HepG2 (cell line): ENCODE measurements around the gene ZFP1. TPM values are rescaled to one million over a fixed set of nuclear protein-coding genes. Genes with fewer than 3 reads are reported as not detected.
A peak's percentile ranks its signal among the peaks of the same experiment; 100 is the strongest.

ENCODE experiments used
- ELF3 ChIP-seq: IDR thresholded peaks from 2 replicates; pipeline ENCODE4 v1.6.1; 2016; ENCODE audit warnings: missing genetic modification reagents, missing compliant biosample characterization
- IRF2 ChIP-seq: IDR thresholded peaks from 2 replicates; pipeline ENCODE4 v1.6.1; 2018; ENCODE audit warnings: missing genetic modification reagents, missing compliant biosample characterization
- KDM2A ChIP-seq: sonication (generic); formaldehyde crosslinking; IDR thresholded peaks from 2 replicates; pipeline ENCODE4 v1.4.0; 2020; ENCODE audit warnings: low read depth, missing genetic modification reagents, borderline replicate concordance
- RXRB ChIP-seq: IDR thresholded peaks from 2 replicates; pipeline ENCODE4 v1.6.1; 2016; ENCODE audit warnings: borderline replicate concordance, missing genetic modification reagents, missing compliant biosample characterization
- SAFB2 ChIP-seq: sonication (generic); formaldehyde crosslinking; IDR thresholded peaks from 2 replicates; pipeline ENCODE4 v1.5.1; 2020; ENCODE audit warnings: missing genetic modification reagents, low read depth, mild to moderate bottlenecking, borderline replicate concordance
- THAP11 ChIP-seq: IDR thresholded peaks from 2 replicates; pipeline ENCODE4 v1.6.1; 2016; ENCODE audit warnings: missing biosample characterization, missing genetic modification reagents
- ZKSCAN1 ChIP-seq: fragments of 150-350 bp; IDR thresholded peaks from 2 replicates; pipeline ENCODE4 v1.6.1; 2014; ENCODE audit warnings: low read length
- ZKSCAN8 ChIP-seq: IDR thresholded peaks from 2 replicates; pipeline ENCODE4 v1.6.1; 2016; ENCODE audit warnings: borderline replicate concordance, missing genetic modification reagents, missing compliant biosample characterization
- ZNF138 ChIP-seq: sonication (generic); formaldehyde crosslinking; IDR thresholded peaks from 2 replicates; pipeline ENCODE4 v1.5.0; 2020; ENCODE audit warnings: mild to moderate bottlenecking, low read depth, missing genetic modification reagents
- ZNF839 ChIP-seq: sonication (generic); formaldehyde crosslinking; IDR thresholded peaks from 2 replicates; pipeline ENCODE4 v1.4.0; 2020; ENCODE audit warnings: missing genetic modification reagents, mild to moderate bottlenecking, borderline replicate concordance
- ZNF878 ChIP-seq: sonication (generic); formaldehyde crosslinking; IDR thresholded peaks from 2 replicates; pipeline ENCODE4 v1.8.1; 2023; ENCODE audit warnings: mild to moderate bottlenecking, missing genetic modification reagents, moderate library complexity
- polyA plus RNA-seq, 8 experiments: library from polyadenylated mRNA; depleted of rRNA in 3 of 8; stranded (reverse) in 7 of 8; unstranded in 1 of 8; fragments of >200 nt; fragmentation: Illumina TruSeq in 4 of 8; extraction: Trizol in 4 of 8; gene quantifications; 2 replicates each; pipeline versions ENCODE4 v1.2.1 to v1.2.3, GENCODE V29; 2011 to 2016; ENCODE audit warnings: low read depth in 4 of 8, missing spikeins in 1 of 8, mixed read lengths in 1 of 8; ENCODE audit not compliant: insufficient read depth in 1 of 8
- total RNA-seq, 5 experiments: library from RNA; depleted of rRNA; stranded (reverse); fragments of >200 nt; fragmentation: Illumina TruSeq; extraction: Trizol; gene quantifications; 2 replicates each; pipeline ENCODE4 v1.2.3, GENCODE V29; 2016; ENCODE audit warnings: low read depth in 1 of 5
- TF ChIP-seq, protein P1 (sequence below): sonication (generic); formaldehyde crosslinking; IDR thresholded peaks from 2 replicates; pipeline ENCODE4 v1.4.0; 2020; ENCODE audit warnings: mild to moderate bottlenecking, missing genetic modification reagents
- TF ChIP-seq, protein P2 (sequence below): sonication (generic); formaldehyde crosslinking; IDR thresholded peaks from 2 replicates; pipeline ENCODE4 v1.4.0; 2020; ENCODE audit warnings: mild to moderate bottlenecking, missing genetic modification reagents
- TF ChIP-seq, protein P3 (sequence below): sonication (generic); formaldehyde crosslinking; conservative IDR thresholded peaks from 2 replicates; pipeline ENCODE4 v1.5.0; 2020; ENCODE audit warnings: missing genetic modification reagents
- TF ChIP-seq, protein P4 (sequence below): sonication (generic); formaldehyde crosslinking; IDR thresholded peaks from 2 replicates; pipeline ENCODE4 v1.4.0; 2020; ENCODE audit warnings: mild to moderate bottlenecking, low read depth, missing genetic modification reagents

ZFP1 gene
- total and polyA plus RNA-seq, 2 of the 13 experiments (the other 11 are each of a cell fraction or from before 2014, with no cell fraction given): 8.3 to 14.0 TPM

DNA sequence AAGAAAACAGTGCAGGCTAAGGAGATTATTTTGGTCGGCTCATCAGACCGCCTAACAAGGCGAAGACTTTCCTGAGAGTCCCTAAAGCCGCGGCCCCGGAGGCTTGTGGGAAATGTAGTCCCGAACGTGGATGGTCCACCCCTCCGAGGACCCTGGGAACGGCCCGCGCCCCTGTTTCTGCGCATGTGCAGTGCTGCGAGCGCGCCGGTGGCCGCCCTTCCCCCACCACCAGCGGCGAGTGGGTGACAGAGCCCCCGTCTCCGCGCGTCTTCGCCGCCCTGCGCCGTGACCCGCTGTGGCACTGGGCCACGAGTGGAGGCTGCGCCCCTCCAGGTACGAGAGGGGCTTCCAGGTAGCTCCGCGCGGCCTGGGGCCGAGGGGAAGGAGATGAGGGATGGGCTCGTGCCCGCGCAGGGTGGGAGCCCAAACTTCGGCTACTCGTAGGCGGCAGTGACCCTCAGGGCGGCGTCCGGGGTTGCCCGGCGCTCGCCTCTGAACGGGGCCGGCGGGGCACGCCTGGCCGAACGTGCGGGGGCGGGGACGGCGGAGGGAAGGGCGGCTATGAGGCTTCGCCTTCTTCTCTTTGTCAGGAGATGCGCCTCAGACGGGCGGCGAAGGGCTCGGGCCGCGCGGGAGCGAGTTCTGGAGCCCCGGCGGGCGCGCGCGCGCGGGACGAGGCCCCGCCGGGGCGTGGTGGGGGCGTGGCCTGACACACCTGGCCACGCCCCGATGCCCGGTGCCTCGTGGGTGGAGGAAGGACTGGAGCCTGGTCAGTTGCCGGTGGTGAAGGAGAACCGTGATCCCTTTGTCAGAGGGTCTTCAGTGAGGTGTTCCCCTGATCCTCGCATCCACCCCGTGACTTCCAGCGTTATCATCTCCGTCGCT is at the start of gene ZFP1 (continued):
- TF ChIP-seq ZNF839 (CRISPR knock-in tag) (peak; percentile 90; the same call in 1 of the 2 replicates), ZKSCAN8 (peak; percentile 6; the same call in 1 of the 2 replicates), KDM2A (peak; percentile 97), IRF2 (CRISPR knock-in tag) (peak; percentile 83), ZKSCAN1 (no peak), SAFB2 (CRISPR knock-in tag) (no peak; the same call in none of the 2 replicates), ZNF878 (CRISPR knock-in tag) (peak; percentile 80; the same call in 1 of the 2 replicates), ELF3 (CRISPR knock-in tag) (0 out of 2 replicates have a peak, but pooled peaks have one; percentile 35), RXRB (CRISPR knock-in tag) (peak; percentile 64; the same call in 1 of the 2 replicates), THAP11 (CRISPR knock-in tag) (peak; percentile 99), ZNF138 (CRISPR knock-in tag) (peak; percentile 73; the same call in 1 of the 2 replicates)
- TF ChIP-seq, protein P1, sequence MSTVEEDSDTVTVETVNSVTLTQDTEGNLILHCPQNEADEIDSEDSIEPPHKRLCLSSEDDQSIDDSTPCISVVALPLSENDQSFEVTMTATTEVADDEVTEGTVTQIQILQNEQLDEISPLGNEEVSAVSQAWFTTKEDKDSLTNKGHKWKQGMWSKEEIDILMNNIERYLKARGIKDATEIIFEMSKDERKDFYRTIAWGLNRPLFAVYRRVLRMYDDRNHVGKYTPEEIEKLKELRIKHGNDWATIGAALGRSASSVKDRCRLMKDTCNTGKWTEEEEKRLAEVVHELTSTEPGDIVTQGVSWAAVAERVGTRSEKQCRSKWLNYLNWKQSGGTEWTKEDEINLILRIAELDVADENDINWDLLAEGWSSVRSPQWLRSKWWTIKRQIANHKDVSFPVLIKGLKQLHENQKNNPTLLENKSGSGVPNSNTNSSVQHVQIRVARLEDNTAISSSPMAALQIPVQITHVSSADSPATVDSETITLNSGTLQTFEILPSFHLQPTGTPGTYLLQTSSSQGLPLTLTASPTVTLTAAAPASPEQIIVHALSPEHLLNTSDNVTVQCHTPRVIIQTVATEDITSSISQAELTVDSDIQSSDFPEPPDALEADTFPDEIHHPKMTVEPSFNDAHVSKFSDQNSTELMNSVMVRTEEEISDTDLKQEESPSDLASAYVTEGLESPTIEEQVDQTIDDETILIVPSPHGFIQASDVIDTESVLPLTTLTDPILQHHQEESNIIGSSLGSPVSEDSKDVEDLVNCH (CRISPR knock-in tag): no peak
- TF ChIP-seq, protein P2, sequence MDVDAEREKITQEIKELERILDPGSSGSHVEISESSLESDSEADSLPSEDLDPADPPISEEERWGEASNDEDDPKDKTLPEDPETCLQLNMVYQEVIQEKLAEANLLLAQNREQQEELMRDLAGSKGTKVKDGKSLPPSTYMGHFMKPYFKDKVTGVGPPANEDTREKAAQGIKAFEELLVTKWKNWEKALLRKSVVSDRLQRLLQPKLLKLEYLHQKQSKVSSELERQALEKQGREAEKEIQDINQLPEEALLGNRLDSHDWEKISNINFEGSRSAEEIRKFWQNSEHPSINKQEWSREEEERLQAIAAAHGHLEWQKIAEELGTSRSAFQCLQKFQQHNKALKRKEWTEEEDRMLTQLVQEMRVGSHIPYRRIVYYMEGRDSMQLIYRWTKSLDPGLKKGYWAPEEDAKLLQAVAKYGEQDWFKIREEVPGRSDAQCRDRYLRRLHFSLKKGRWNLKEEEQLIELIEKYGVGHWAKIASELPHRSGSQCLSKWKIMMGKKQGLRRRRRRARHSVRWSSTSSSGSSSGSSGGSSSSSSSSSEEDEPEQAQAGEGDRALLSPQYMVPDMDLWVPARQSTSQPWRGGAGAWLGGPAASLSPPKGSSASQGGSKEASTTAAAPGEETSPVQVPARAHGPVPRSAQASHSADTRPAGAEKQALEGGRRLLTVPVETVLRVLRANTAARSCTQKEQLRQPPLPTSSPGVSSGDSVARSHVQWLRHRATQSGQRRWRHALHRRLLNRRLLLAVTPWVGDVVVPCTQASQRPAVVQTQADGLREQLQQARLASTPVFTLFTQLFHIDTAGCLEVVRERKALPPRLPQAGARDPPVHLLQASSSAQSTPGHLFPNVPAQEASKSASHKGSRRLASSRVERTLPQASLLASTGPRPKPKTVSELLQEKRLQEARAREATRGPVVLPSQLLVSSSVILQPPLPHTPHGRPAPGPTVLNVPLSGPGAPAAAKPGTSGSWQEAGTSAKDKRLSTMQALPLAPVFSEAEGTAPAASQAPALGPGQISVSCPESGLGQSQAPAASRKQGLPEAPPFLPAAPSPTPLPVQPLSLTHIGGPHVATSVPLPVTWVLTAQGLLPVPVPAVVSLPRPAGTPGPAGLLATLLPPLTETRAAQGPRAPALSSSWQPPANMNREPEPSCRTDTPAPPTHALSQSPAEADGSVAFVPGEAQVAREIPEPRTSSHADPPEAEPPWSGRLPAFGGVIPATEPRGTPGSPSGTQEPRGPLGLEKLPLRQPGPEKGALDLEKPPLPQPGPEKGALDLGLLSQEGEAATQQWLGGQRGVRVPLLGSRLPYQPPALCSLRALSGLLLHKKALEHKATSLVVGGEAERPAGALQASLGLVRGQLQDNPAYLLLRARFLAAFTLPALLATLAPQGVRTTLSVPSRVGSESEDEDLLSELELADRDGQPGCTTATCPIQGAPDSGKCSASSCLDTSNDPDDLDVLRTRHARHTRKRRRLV: no peak
- TF ChIP-seq, protein P3, sequence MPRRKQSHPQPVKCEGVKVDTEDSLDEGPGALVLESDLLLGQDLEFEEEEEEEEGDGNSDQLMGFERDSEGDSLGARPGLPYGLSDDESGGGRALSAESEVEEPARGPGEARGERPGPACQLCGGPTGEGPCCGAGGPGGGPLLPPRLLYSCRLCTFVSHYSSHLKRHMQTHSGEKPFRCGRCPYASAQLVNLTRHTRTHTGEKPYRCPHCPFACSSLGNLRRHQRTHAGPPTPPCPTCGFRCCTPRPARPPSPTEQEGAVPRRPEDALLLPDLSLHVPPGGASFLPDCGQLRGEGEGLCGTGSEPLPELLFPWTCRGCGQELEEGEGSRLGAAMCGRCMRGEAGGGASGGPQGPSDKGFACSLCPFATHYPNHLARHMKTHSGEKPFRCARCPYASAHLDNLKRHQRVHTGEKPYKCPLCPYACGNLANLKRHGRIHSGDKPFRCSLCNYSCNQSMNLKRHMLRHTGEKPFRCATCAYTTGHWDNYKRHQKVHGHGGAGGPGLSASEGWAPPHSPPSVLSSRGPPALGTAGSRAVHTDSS: peak; percentile 70; the same call in 1 of the 2 replicates
- TF ChIP-seq, protein P4, sequence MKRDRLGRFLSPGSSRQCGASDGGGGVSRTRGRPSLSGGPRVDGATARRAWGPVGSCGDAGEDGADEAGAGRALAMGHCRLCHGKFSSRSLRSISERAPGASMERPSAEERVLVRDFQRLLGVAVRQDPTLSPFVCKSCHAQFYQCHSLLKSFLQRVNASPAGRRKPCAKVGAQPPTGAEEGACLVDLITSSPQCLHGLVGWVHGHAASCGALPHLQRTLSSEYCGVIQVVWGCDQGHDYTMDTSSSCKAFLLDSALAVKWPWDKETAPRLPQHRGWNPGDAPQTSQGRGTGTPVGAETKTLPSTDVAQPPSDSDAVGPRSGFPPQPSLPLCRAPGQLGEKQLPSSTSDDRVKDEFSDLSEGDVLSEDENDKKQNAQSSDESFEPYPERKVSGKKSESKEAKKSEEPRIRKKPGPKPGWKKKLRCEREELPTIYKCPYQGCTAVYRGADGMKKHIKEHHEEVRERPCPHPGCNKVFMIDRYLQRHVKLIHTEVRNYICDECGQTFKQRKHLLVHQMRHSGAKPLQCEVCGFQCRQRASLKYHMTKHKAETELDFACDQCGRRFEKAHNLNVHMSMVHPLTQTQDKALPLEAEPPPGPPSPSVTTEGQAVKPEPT: peak; percentile 97
